GM12873 (cell line): ENCODE data around the gene TEDC1.

Experiments used
- TF ChIP-seq, protein P1 (sequence below): IDR thresholded peaks from 2 replicates; pipeline ENCODE4 v1.5.1; 2012; ENCODE audit warnings: low read depth, mild to moderate bottlenecking, moderate library complexity, low read length, control low read depth; ENCODE audit not compliant: insufficient read depth; ENCODE audit errors: missing control alignments

Gene TEDC1

DNA sequence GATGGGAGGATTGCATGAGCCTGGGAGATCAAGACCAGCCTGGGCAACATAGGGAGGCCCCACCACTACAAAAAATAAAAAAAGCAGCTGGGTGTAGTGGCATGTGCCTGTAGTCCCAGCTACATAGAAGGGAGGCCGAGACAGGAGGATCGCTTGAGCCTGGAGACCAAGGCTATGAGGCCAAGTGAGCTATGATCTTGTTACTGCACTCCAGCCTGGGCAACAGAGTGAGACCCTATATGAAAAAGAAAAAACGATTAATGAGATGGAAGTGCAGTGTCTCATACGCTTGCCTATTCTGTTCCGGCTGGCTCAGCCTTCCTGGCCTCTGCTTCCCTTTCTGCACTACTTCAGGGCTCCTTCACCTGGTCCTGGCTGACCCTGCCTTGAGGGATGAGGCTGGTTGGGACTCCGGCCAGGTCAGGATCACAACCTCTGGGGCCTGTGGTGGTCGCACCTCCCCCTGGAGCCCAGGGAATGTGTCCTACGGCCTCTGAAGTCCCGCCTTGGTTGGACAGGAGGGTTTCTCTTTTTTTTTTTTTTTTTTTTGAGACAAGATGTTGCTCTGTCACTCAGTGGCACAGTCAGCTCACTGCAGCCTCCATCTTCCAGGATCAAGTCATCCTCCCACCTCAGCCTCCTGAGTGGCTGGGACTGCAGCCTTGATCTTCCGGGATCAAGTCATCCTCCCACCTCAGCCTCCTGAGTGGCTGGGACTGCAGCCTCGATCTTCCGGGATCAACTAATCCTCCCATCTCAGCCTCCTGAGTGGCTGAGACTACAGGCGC, 10.7 kb downstream of the TEDC1 start:
- TF ChIP-seq, protein P1, sequence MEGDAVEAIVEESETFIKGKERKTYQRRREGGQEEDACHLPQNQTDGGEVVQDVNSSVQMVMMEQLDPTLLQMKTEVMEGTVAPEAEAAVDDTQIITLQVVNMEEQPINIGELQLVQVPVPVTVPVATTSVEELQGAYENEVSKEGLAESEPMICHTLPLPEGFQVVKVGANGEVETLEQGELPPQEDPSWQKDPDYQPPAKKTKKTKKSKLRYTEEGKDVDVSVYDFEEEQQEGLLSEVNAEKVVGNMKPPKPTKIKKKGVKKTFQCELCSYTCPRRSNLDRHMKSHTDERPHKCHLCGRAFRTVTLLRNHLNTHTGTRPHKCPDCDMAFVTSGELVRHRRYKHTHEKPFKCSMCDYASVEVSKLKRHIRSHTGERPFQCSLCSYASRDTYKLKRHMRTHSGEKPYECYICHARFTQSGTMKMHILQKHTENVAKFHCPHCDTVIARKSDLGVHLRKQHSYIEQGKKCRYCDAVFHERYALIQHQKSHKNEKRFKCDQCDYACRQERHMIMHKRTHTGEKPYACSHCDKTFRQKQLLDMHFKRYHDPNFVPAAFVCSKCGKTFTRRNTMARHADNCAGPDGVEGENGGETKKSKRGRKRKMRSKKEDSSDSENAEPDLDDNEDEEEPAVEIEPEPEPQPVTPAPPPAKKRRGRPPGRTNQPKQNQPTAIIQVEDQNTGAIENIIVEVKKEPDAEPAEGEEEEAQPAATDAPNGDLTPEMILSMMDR: no peak

DNA sequence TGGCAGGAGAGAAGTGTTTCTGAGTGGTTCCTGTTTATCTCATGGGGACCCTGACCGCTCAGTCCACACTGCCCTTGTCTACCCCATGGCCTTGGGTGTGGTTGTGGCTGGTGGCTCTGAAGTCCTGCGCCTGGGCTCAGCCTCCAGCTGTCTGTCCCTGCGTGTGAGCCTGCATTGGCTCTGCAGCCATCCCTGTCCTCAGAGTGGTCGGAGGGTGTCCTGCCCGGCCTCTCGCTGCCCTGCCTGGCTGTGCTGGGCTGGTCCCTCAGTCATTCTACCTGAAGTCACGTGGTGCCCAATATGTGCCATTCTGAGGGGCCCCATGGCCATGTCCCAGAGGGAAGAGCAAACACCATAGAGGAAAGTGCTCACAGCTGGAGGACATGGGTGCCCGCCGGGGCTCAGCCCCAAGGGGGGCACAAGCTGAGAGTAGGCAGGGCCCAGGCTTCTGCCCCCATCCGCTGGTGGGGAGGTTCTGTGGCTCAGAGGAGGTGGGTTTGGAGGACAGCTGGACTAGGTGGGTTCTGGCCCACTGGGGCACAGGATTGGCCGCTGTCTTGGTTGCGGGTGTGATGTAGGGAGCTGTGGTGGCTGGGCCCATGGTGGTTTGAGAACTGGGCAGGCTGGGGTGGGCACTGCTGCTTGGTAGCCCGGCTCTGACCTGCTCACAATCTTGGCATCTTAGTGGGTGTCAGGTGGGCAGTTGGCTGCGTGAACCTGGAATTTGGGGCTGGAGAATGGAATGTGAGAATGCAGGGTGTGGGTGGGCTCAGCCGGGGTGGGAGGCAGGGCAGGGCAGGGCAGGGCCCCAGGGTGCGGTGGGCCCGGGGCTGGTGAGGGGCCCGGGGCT, 11.6 kb downstream of the TEDC1 start:
- TF ChIP-seq, protein P1: no peak

DNA sequence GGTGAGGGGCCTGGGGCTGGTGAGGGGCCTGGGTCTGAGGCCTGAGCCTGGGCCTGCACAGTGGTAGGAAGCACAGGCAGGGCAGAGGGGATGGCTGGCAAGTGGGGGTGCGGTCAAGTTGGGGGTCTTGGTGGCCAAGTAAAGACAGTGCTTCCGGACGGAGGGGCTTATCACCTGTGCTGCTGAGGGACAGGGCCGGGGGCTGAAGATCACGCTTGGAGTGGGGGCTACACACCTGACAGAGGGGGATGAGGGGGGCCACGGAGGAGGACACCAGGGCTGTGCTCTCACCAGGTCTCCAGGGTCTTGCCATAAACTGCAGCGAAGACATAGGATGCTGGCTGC, 12.2 kb downstream of the TEDC1 start:
- TF ChIP-seq, protein P1: no peak

DNA sequence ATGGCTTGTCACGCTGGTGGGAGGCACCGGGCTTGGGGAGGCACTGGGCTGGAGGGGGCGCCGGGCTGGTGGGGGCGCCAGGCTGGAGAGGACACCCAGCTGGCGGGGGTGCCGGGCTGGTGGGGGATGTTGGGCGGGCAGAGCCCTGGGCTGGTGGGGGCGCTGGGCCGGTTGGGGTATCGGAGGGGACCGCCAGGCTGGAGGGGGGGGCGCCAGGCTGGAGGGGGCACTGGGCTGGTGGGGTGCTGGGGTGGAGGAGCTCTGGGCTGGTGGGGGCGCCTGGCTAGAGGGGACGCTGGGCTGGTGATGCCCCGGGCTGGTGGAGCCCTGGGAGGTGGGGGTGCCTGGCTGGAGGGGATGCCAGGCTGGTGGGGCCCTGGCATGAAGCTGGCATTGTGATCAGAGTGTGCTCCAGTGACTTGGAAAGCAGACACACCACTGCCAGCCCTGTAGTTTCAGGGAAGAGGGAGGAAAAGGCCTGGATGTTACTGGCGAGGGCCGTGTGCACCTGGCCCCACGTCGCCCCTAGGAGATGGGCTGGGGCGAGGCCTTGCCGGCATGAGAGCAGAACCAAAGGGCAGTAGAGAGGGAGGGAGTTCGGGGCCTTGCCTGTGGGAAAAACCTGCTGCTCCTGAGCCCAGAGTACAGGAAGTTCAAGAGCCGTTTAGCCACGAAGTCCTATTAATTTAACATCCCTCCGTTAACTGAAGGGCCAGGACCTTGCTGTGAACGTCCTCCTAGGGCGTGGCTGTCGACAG, 13.1 kb downstream of the TEDC1 start:
- TF ChIP-seq, protein P1: no peak

DNA sequence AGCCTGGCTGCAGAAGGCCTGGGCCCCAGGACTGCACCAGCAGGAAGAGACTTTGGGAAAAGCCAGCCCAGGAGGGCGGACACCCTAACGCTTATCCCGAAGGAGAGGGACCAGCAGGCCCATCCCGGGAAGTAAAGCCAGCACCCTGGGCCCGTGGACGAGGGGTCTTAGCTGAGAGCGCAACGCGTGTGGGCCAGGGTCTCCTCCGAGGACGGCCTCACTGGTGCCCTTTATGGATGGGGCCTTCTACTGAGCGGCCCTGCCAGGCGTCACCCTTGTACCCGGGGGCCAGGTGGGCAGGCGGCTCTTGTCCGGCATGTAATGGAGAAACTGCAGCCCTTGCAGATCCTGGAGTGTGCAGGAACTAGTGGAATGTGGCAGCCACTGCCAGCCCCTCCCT, 14.1 kb downstream of the TEDC1 start:
- TF ChIP-seq, protein P1: no peak

DNA sequence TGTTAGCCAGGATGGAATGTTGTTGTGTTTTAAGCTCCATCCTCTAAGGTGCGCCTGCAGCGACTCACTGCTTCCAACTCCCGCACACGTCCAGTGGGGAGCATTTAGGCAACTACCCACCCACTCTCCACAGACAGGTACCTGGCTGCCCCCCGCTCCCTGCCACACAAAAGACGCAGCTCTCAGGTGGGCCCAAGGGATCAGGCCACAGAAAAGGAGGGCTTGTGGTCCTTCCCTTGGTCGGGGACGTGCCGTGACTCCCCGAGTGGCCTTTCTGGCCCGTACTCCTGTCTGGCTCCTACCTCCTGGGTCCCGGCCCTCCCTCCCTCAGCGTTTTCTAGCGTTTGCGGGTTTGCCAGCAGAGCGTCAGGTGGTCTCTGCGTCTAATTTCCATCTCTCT, 16.2 kb downstream of the TEDC1 start:
- TF ChIP-seq, protein P1: no peak

DNA sequence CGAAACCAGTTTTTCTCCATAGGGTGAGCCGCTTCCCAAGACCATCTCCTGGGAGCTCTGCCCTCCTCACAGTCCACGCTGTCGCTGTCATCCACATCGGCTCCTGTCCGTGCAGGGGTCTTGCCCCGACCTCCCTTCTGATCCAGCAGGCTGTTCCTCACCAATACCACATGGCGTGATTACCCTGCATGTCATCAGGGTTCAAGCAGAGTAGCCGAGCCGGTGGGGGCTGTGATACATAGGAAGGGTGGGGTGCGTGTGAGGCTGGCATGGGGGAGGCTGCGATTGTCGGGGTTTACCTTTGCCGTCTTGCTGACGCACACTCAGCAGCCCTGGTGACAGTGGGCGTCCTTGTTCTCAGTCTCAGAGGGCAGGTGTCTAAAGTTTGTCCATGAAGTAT, 17.0 kb downstream of the TEDC1 start:
- TF ChIP-seq, protein P1: no peak
